Nucleus accumbens (tissue), 56 donors: Measurements from ENCODE around the gene SAP130.

ENCODE experiments used
- DNase-seq, 56 donors: peaks; one replicate each; lab custom pipeline; 2025; lab: John Stamatoyannopoulos, UW

The SAP130 gene

GRCh38 chr2:127901339-127902056 lies 126.4 kb downstream of the SAP130 start:
- peak in 33 of 56 donors; percentile 1 to 82 (median 38) for DNase-seq

GRCh38 chr2:127897531-127898211 lies 130.2 kb downstream of the SAP130 start:
- no peak for DNase-seq

GRCh38 chr2:127893494-127893893 lies 134.4 kb downstream of the SAP130 start:
- no peak for DNase-seq

- DNase-seq = no peak
Measured at GRCh38 chr2:127893033-127893432, 134.8 kb downstream of the SAP130 start.

- DNase-seq = no peak
Measured at GRCh38 chr2:127891811-127892210, 136.0 kb downstream of the SAP130 start.
